ENCODE measurements around the gene LONRF3.

The LONRF3 gene

DNA sequence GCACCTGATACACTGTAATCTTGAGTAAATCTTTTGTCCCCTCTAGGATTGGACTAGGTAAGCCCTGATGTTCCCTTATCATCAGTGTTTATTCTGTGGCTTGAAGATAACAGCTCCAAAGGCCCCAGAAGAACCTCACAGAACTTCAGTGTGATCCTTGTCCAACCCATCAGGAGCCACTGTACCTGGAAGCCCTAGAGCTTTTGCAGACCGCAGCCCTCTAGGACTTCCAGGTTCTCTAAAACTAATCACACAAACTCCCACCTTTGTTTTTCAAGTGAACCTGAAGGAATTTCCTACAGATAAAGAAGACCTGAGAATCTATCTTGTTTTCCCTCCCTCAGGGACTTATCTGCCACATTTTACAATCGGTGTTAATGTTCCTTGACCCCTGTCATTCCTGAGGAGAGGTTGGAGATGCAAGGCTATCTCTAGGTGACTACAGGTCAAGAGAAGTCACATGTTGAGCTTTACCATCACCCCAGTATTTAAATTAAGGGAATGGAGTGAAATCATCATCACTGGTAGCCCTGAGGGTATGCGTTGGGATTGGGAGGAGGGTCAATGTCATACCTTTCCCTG lies 32.9 kb downstream of the LONRF3 start:
- TF ChIP-seq, protein P1, sequence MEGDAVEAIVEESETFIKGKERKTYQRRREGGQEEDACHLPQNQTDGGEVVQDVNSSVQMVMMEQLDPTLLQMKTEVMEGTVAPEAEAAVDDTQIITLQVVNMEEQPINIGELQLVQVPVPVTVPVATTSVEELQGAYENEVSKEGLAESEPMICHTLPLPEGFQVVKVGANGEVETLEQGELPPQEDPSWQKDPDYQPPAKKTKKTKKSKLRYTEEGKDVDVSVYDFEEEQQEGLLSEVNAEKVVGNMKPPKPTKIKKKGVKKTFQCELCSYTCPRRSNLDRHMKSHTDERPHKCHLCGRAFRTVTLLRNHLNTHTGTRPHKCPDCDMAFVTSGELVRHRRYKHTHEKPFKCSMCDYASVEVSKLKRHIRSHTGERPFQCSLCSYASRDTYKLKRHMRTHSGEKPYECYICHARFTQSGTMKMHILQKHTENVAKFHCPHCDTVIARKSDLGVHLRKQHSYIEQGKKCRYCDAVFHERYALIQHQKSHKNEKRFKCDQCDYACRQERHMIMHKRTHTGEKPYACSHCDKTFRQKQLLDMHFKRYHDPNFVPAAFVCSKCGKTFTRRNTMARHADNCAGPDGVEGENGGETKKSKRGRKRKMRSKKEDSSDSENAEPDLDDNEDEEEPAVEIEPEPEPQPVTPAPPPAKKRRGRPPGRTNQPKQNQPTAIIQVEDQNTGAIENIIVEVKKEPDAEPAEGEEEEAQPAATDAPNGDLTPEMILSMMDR (IDR thresholded peaks at IDR 0.05; ENCODE audit: low read depth, low read length) = no peak
- no peak overlapping the region for H3K4me3 ChIP-seq (ENCODE audit: low read depth, low read length)

DNA sequence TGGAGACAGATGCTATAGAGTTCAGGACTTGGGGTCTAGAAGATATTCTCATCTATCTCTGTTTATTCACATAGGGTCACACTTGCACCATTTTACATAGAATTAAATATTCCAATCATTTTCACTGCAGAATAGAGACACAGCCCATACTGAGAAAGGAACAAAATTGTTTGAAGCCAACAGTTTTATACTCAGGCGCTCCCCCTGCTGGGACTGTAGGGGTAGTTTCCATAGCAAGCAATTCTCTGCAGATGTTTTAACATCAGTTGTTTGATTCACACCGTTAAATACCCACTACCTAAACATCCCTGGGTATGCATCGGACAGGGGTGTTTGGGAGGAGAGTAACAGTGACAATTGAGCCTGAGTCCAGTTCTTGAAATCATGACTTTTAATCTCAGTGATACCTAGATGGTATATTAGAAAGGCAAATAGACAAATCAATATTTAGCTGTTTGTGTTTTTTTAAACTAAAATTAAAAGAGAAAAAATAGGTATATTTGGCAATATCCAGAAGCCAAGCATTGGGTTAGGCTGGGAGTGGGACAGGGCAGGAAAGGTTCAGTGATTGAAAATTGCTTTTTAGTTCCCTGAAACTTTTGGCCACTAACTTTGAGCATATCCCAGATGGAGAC lies 33.8 kb downstream of the LONRF3 start:
- no peak overlapping the region for H3K4me3 ChIP-seq (ENCODE audit: low read depth, low read length)
- TF ChIP-seq, protein P1 (IDR thresholded peaks at IDR 0.05; ENCODE audit: low read depth, low read length) = peak; percentile 72

DNA sequence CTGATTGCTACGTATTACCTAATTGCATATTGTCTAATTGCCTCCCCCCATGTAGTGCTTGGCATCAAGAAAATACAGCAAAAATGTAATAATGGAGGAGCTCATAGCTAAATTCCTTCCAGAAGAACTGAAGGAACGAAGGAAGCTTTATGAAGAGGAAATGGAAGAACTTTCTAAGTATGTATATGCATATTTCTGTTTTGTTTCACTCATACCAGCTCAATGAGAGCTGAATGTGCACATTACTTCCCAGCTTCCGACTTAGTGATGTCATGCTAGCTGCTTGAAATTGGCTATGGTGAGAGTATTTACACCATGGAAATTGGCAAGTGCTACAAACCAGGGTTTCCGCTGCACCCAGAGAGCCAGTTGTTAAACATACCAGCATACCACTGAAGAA lies 34.7 kb downstream of the LONRF3 start:
- TF ChIP-seq, protein P1 (IDR thresholded peaks at IDR 0.05; ENCODE audit: low read depth, low read length) = no peak
- H3K4me3 ChIP-seq (ENCODE audit: low read depth, low read length) = no peak overlapping the region

DNA sequence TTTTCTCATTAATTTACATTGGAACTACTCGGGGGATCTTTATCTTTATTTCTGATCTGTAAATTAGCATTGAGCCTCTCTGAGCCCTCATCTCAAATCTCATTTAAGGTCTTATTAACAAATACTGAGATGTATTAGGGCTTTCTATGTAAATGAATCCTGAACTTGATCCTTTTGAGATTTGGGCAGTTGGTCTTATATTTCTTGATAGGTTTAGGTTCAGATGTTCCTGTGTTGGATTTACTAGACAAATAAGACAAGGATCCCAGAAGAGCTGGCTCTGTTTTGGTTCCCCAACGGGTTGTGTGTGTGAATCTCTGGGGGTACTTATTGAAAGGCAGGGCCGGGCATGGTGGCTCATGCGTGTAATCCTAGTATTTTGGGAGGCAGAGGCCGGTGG lies 36.1 kb downstream of the LONRF3 start:
- TF ChIP-seq, protein P1 (IDR thresholded peaks at IDR 0.05; ENCODE audit: low read depth, low read length) = no peak
- no peak overlapping the region for H3K4me3 ChIP-seq (ENCODE audit: low read depth, low read length)

DNA sequence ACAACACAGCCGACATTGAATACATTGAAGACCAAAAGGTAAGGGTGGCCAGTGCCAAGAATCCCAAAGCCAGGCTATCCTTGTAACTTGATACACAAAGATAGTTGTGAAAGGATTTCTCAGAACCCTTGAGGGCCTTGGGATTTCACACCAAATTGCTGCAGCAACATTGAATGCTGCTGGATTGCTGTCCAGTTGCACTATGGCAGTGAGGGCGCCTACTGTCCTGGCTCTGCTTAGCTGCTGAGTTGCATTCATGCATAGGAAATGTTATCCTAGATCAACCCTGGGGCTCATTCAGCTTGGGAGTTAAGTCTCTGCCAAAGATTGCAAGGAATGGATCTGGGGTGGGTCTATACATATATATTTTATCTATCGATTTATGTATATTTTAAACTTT lies 38.7 kb downstream of the LONRF3 start:
- no peak overlapping the region for H3K4me3 ChIP-seq (ENCODE audit: low read depth, low read length)
- TF ChIP-seq, protein P1 (IDR thresholded peaks at IDR 0.05; ENCODE audit: low read depth, low read length) = no peak

DNA sequence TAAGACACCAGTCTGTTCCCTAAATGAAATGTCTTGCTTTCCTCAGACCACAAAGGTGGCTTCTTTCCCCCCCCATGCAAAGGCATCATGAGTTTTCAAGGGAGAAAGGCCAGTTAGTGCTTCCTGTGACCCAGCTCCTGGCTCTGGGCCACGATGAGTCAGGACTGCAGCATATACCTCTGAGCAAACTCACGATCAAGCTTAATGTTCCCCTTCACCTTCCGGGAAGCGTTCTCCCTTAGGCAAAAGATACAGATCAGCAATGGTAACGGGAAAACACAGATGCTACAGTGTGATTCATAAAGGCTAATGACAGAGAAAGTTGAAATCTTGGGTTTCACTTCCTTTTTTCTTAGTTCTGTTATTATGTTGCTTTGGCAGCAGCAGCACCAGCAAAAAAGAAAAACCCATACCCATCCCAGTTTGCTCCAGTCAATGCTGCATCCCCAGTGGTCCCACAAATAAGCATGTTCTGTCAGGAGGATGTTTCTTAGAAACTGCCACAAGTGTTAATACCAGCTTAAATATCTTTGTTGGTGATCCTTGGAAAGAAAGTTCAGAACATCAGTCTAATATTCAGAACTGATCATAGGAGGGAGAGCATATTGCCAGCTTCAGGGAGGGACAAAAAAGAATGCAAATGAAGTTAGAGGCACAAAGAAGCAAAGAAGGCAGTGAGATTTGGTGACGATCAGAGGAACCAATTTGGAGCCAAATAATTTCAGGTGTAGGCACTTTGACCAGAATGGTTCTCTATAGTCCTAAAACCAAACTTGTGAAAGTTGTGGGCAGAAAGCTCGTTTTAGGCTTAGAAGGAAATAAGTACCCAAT lies 41.2 kb downstream of the LONRF3 start:
- H3K4me3 ChIP-seq (ENCODE audit: low read depth, low read length) = no peak overlapping the region
- TF ChIP-seq, protein P1 (IDR thresholded peaks at IDR 0.05; ENCODE audit: low read depth, low read length) = no peak

DNA sequence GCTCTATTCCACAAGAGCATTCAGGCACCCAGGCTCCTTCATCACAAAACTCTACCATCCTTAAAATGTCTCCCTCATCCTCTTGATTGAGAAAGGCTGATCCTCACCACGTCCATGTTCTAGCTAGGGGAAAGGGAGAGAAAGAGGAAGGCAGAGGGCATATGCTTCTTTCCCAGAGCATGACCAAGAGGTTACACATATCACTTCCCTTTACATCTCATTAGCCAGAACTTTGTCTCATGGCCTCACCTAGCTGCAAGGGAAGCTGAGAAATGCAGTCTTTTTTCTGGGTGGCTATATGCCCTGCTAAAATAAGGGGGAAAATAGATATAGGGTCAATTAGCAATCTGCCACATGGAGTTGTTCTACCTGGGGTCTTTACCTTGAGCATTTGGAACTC lies 42.7 kb downstream of the LONRF3 start:
- H3K4me3 ChIP-seq (ENCODE audit: low read depth, low read length) = no peak overlapping the region
- TF ChIP-seq, protein P1 (IDR thresholded peaks at IDR 0.05; ENCODE audit: low read depth, low read length) = no peak
